NCI-H345 treated with DMSO at 0.1 percent for 48 hours (cell line): ENCODE measurements around the gene ARSK.
A peak's percentile ranks its signal among the peaks of the same experiment; 100 is the strongest.

Experiments
- DNase-seq: peaks from one replicate; lab custom pipeline; 2025; ENCODE audit not compliant: unreplicated experiment; lab: John Stamatoyannopoulos, UW

Gene ARSK

DNA sequence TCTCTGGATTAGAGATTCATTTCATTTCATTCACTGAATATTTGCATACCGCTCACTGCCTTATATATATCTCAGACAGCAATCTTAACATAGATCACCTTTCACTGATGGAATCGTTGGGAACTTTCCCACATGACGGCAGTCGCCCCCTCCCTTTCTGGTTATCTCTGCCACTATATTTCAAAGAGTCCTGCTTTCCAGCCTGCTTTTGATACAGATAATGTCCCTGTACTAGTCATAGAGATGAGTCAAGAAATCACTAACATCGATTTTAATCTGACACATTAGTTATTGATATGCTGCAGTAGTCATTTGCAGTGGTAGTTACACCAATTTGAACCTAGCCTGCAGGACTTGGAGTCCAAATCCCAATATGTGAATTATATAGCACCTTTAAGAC lies 8.5 kb downstream of the ARSK start:
- no peak for DNase-seq

DNA sequence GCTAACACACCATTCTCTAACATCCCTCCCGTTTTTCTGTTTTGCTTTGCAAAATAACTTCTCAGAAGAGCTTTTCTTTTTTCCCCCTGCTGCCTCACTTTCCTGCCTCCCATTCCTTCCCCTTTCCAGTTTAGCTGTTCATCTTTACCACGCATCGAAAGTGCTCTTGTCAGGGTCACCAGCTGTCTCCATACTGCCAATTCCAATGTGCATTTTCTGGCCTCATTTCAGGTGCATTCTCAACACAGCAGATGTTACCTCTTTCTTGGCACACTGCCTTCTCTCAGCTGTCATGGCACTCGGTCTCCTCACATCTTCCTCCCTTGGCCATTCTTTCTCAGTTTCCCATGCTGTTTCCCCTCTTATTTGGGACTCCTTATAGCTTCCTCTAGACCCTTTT lies 9.5 kb downstream of the ARSK start:
- DNase-seq = no peak

DNA sequence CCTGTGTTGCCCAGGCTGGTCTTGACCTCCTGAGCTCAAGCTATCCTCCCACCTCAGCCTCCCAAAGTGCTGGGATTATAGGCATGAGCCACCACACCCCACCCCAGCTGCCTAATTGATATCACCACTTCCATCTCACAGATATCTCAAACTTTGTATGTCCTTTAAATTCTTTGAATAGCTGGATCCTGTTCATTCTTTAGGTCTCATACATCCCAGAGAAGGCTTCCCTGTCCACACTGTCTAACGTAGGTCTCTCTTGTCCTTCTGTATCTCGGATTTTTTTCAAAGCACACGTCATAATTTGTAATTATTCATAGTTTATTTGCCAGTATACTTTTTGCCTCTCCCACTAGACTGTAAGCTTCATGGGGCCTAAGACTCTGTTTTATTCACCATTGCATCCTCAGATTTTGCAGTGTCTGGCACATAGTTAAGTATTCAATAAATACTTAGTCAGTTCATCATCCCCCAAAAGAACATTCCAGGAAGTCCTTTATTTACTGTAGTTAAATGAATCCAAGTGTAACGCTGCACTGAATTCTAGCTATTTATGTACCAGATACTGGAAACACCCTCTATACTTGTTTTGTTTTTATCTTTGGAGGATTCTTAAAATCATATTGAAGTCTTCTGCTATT lies 10.5 kb downstream of the ARSK start:
- DNase-seq = no peak

GRCh38 chr5:95572016-95572415 lies 17.1 kb downstream of the ARSK start:
- no peak for DNase-seq

DNA sequence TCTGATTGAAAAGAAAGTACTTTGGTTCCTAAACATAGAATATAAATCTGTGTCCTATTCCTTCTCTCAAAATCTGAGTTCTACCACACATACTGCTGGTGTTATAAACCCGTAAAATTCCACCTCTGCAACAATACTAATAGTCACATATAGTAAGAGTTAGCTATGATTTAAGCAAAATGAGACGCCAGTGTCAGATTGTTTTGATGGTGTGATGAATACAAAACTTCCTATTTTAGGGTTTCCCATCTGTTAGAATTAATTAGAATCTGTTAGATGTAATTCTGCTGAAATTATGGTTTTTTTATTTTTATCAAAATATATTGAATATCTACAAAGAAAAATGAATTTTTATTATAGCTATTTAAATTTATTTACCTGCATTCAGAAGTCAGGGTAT lies 26.7 kb downstream of the ARSK start:
- DNase-seq = no peak

DNA sequence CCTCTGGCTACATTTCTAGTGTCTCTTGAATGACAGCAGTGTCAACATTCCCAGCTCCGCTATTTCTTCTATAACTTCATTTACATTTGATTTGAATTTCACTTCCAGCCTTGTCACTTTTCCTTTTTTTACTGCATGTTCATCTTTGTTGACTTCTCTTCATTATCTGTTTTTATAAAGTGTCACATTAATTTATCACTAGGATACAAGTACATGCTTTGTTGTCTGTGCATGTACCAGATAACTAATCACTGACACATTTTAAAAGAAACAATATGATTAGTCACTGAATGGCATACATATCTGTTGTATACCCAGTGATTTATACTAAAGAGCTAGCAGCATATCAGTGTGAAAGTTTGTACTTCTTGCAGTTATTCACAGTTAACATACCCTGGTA lies 29.1 kb downstream of the ARSK start:
- no peak for DNase-seq

DNA sequence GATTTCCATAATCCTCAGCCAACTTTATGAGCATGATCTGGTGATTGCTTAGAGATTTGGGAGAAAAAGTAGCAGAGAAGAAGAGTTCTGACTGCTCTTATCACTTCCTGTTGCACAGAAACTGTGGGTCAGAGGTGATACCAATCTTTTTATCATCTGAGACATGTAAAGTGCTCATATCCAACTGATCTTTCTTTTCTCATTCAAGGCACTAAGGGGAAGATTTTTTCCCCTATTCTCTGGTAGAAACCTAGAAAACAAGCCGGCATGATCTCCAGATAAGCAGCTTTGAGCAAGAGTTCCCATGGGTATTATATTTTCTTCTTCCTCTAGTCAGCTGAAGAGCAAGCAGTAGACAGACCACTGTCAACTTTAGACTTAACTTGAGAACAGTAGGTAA lies 36.0 kb downstream of the ARSK start:
- DNase-seq = no peak

DNA sequence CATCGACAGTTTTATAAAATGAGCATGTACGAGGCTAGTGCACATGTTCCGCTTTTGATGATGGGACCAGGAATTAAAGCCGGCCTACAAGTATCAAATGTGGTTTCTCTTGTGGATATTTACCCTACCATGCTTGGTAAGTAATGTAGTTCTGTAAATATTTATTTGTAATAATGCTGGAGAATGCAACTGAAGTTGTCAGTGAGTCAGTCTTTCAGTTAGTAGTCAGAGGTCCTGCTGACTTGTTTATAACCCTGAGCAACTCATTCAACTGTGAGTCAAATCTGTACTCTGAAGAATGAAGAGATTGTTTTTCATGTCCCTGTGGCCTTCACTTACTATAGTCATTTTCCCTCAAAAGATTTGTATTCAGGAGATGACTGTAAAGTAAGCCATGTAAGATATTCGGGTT lies 36.6 kb downstream of the ARSK start:
- no peak for DNase-seq

DNA sequence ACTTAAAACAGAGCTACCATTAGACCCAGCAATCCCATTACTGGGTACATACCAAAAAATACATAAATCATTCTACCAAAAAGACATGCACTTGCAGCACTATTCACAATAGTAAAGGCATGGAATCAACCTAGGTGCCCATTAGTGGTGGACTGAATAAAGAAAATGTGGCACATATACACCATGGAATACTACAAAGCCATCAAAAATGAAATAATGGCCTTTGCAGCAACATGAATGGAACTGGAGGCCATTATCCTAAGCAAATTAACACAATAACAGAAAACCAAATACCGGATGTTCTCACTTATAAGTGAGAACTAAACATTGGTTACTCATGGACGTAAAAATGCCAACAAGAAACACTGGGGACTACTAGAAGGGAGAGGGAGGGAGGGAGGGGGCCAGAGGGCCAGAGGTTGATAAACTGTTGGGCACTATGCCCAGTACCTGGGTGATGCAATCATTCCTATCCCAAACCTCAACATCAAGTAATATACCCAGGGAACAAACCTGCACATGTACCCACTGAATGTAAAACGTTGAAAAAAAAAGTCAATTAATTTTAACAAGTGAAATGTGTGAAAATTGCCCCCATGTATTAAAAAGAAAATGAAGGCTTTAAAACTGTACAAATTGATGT lies 40.5 kb downstream of the ARSK start:
- DNase-seq = no peak

GRCh38 chr5:95599252-95599651 lies 44.4 kb downstream of the ARSK start:
- DNase-seq = no peak

DNA sequence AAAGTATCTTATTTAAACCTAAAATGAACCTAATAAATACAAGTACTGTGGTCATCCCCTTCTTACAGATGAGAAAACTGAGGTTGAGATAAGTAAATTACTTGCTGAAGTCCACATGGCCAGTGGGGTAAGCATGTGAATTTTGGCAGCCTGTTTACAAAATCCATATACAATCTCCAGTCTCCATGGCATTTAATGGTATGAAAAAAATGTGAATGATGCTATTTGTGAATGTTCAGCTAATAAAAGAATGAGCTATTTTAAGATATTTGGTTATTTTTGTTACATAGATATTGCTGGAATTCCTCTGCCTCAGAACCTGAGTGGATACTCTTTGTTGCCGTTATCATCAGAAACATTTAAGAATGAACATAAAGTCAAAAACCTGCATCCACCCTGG lies 45.7 kb downstream of the ARSK start:
- no peak for DNase-seq

DNA sequence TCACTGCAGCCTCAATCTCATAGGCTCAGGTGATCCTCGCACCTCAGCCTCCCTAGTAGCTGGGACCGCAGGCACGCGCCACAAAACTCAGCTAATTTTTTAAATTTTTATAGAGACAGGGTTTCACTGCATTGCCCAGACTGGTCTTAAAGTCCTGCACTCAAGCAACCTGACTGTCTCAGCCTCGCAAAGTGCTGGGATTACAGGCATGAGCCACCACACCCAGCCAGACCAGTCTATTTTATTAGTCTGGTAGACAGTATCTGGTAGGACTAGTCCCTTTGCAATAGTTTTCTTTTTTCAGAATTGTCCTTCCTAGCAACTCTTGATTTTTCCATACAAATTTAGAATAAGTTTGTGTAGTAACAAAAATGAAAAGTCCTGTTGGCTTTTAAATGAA lies 50.9 kb downstream of the ARSK start:
- no peak for DNase-seq

- no peak for DNase-seq
These were observed 51.5 kb downstream of the ARSK start for GRCh38 chr5:95606419-95606818.

- DNase-seq = no peak
These were observed 54.8 kb downstream of the ARSK start for GRCh38 chr5:95609711-95610110.

DNA sequence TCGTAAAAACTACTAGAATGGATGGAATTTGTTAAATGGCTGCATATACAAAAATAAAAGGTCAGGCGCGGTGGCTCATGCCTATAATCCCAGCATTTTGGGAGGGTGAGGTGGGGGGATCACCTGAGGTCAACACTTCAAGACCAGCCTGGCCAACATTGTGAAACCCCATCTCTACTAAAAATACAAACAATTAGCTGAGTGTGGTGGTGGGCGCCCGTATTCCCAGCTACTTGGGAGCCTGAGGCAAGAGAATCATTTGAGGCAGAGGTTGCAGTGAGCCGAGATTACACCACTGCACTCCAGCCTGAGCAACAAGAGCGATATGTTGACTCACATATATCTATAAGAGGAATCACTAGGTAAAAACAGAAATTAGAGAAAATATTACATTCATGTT lies 55.6 kb downstream of the ARSK start:
- DNase-seq = no peak

DNA sequence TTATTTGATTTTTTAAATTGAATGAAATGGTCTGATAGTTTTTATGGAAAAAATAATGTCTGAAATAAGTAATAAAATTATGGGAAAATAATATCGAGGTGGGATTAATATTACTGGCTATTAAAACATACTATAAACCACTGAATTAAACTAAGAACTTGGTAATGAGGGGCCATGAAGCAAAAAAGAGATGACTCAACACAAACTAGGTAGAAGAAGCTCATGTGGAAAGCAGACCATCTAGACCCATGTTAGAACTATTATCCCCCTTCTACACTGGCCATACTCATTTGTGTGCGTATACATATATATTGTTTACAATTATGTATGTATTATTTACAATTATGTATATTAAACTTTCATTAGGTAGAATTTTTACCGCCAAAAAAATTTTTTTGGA lies 56.5 kb downstream of the ARSK start:
- no peak for DNase-seq

DNA sequence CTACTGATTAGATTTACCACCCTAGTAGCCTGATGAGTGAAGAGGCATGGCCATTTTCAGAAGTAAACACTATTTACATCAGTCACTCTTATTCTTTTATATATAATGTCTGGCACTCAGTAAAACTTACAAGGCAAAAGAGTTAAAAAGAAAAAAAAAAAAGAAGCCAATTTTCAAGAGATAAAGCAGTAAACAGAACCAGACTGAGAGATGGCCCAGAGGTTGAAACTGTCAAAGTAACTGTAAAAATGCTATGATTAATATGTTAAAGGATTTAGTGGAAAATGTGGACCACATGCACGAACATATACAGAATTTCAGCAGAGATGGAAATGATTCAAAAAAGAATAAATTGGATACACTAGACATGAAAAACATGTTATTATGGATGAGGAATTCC lies 58.6 kb downstream of the ARSK start:
- DNase-seq = no peak

DNA sequence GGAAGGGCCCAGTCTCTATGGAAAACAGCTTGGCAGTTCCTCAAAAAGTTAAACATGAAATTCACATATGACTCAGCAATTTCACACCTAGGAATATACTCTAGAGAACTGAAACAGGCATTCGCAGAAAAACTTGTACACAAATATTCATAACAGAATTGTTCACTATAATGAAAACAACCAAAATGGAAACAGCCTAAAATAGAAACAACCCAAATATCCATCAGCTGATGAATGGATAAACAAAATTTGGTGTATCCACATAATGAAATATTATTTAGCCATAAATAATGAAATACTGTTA lies 60.2 kb downstream of the ARSK start:
- no peak for DNase-seq

DNA sequence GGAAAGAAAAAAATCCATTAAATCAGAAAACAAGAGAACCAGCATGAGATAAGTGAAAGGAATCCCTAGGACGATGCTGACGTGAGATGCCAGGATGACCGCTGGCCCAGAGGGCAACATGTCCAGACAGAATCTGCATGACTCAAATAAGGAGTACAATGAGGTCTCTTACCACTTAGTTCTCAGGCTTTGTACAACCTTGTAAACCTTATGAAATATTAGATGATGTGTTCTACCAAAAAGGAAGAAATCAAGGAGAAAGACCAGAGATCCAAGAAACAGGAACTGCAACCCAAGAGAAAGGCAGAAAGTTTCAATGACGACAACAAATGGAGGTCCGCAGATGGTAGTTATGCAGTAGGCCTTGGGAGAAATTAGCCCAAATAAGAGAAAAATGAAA lies 62.2 kb downstream of the ARSK start:
- DNase-seq = no peak

- DNase-seq = no peak
These were observed 64.2 kb downstream of the ARSK start for GRCh38 chr5:95619096-95619495.

DNA sequence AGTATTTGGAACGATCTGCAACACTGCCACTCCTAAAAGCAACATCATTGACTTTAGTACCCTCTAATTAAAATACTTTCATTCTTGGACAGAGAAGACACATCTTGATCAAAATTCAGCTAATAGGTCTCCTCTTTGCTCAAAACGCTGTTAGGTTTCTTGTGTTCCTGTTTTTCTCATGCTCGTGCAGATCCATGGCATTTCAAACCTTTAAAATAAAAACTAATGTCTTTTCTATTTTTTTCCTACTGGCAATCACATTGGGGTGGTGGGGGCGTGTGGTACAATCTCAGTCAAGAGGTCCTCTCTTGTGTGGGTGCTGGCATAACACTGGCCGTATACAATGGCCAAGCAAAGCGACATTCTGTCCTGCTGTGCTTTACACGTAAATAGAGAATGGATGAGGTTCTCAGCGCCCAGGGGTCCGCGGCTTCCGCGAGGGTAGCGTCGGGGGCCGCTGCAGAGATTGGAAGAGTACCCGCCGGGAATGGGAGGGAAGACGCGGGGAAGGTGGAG lies 64.7 kb downstream of the ARSK start:
- no peak for DNase-seq

DNA sequence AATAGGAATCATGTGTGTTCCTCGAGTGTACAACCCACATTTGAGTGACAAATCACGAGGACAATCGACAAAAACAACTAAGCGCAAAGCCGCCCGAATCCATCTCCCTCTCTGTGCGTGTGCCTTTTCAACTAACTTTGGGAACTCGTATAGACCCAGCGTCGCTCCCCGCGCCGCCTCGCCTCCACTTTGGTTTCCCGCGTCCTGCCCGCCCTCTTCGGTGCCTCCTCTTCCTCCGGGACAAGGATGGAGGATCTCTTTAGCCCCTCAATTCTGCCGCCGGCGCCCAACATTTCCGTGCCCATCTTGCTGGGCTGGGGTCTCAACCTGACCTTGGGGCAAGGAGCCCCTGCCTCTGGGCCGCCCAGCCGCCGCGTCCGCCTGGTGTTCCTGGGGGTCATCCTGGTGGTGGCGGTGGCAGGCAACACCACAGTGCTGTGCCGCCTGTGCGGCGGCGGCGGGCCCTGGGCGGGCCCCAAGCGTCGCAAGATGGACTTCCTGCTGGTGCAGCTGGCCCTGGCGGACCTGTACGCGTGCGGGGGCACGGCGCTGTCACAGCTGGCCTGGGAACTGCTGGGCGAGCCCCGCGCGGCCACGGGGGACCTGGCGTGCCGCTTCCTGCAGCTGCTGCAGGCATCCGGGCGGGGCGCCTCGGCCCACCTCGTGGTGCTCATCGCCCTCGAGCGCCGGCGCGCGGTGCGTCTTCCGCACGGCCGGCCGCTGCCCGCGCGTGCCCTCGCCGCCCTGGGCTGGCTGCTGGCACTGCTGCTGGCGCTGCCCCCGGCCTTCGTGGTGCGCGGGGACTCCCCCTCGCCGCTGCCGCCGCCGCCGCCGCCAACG lies 65.3 kb downstream of the ARSK start, which contains the start of gene GPR150:
Gene GPR150, plus strand, starts transcription at position 58 of the 840 bp plus-strand sequence. Its CDS starts 189 bp downstream, at position 247.
- DNase-seq = peak; percentile 9
